HG02938 (cell line): ENCODE measurements around the gene MAGOHB.
"Not testable (repeated sequence)": the region's sequence is repeated elsewhere in the genome, so short reads cannot be mapped to it uniquely, and the experiment has no call there.

ENCODE experiments used
- ATAC-seq: cut with Tn5 transposase; IDR thresholded peaks from one replicate; pipeline ENCODE4 v1.9.1; 2021; ENCODE audit warnings: mild to moderate bottlenecking, moderate library complexity; ENCODE audit not compliant: unreplicated experiment

The MAGOHB gene

GRCh38 chr12:10614056-10614370 is 604 bp upstream of the MAGOHB start:
- ATAC-seq: no peak

GRCh38 chr12:10612984-10613348 is 443 bp downstream of the MAGOHB start:
- peak; percentile 11 for ATAC-seq

- ATAC-seq: no peak
Measured at GRCh38 chr12:10612110-10612509, 1.3 kb downstream of the MAGOHB start.

GRCh38 chr12:10611258-10611657 is 2.2 kb downstream of the MAGOHB start:
- not testable (repeated sequence) for ATAC-seq

- no peak for ATAC-seq
Measured at GRCh38 chr12:10610188-10610587, 3.2 kb downstream of the MAGOHB start.

- ATAC-seq: no peak
Measured at GRCh38 chr12:10607885-10608458, 5.4 kb downstream of the MAGOHB start.

GRCh38 chr12:10601860-10602259 is 11.5 kb downstream of the MAGOHB start:
- no peak for ATAC-seq

- ATAC-seq: no peak
Measured at GRCh38 chr12:10600988-10601387, 12.4 kb downstream of the MAGOHB start.

- no peak for ATAC-seq
Measured at GRCh38 chr12:10595881-10596280, 17.5 kb downstream of the MAGOHB start.

- no peak for ATAC-seq
Measured at GRCh38 chr12:10590966-10591365, 22.4 kb downstream of the MAGOHB start.

- no peak for ATAC-seq
Measured at GRCh38 chr12:10584415-10584814, 29.0 kb downstream of the MAGOHB start.

GRCh38 chr12:10582704-10583103 is 30.7 kb downstream of the MAGOHB start:
- no peak for ATAC-seq

- not testable (repeated sequence) for ATAC-seq
Measured at GRCh38 chr12:10582133-10582532, 31.3 kb downstream of the MAGOHB start.

GRCh38 chr12:10574307-10574706 is 39.1 kb downstream of the MAGOHB start:
- ATAC-seq: no peak

GRCh38 chr12:10572021-10572490 is 41.4 kb downstream of the MAGOHB start:
- ATAC-seq: not testable (repeated sequence)

GRCh38 chr12:10571141-10571540 is 42.3 kb downstream of the MAGOHB start:
- ATAC-seq: no peak

- ATAC-seq: no peak
Measured at GRCh38 chr12:10567813-10568212, 45.6 kb downstream of the MAGOHB start.

GRCh38 chr12:10563966-10564365 is 49.4 kb downstream of the MAGOHB start:
- ATAC-seq: no peak

GRCh38 chr12:10563002-10563401 is 50.4 kb downstream of the MAGOHB start:
- ATAC-seq: no peak

GRCh38 chr12:10562306-10562933 is 51.0 kb downstream of the MAGOHB start:
- ATAC-seq: no peak

GRCh38 chr12:10559244-10559643 is 54.2 kb downstream of the MAGOHB start:
- ATAC-seq: no peak

- ATAC-seq: no peak
Measured at GRCh38 chr12:10558789-10559188, 54.6 kb downstream of the MAGOHB start.

GRCh38 chr12:10558301-10558700 is 55.1 kb downstream of the MAGOHB start:
- no peak for ATAC-seq
